Transverse colon (tissue), 4 donors: ENCODE measurements around the gene ITGB1. TPM values are rescaled to one million over a fixed set of nuclear protein-coding genes. Genes with fewer than 3 reads are reported as not detected.

Source experiments
- DNase-seq: peaks from one replicate; pipeline ENCODE4 v3.0.0-alpha.2; 2019
- H3K27ac ChIP-seq, 4 donors: fragments of 200-600 bp; sonication (generic); 2 replicates each; pipeline ENCODE4 v1.5.1; 2016 to 2018; ENCODE audit warnings: inconsistent platforms in 4 of 4
- H3K27me3 ChIP-seq: fragments of 200-600 bp; sonication (generic); 2 replicates; pipeline ENCODE4 v1.5.1; 2017; ENCODE audit warnings: inconsistent platforms
- H3K36me3 ChIP-seq, 4 donors: fragments of 200-600 bp; sonication (generic); 2 replicates each; pipeline ENCODE4 v1.5.1; 2017 to 2019; ENCODE audit warnings: inconsistent platforms in 4 of 4
- H3K4me1 ChIP-seq, 4 donors: fragments of 200-600 bp; sonication (generic); 2 replicates each; pipeline ENCODE4 v1.5.1; 2017 to 2020; ENCODE audit warnings: inconsistent platforms in 4 of 4
- H3K4me3 ChIP-seq, 4 donors: fragments of 200-600 bp; sonication (generic); 1 replicate in 1 of 4; 2 replicates in 3 of 4; pipeline versions ENCODE4 v1.5.1 to v1.6.1; 2017 to 2019; ENCODE audit warnings: inconsistent platforms in 4 of 4
- H3K9me3 ChIP-seq, 2 donors: fragments of 200-600 bp; sonication (generic); 2 replicates each; pipeline ENCODE4 v1.5.1; 2017 to 2019; ENCODE audit warnings: inconsistent platforms in 2 of 2
- POLR2AphosphoS5 ChIP-seq, 3 donors: sonication (generic); formaldehyde crosslinking; IDR thresholded peaks; one replicate each; pipeline ENCODE4 v1.6.1; 2016; ENCODE audit warnings: antibody characterized with exemption in 3 of 3
- WGBS, 2 donors: methylation state at CpG; one replicate each; pipeline ENCODE4 v1.1.5; 2018; ENCODE audit warnings: low coverage in 1 of 2; 5-methylcytosine and 5-hydroxymethylcytosine counted together
- in situ Hi-C, 4 donors: fragments of 200-750 bp; cut with MboI; loops; one replicate each; pipeline versions ENCODE4 v1.15.0 to v1.15.1; 2017; ENCODE audit warnings: low sequenced_read_pairs in 3 of 4, low pct_ligation_motif_present in 1 of 4, low pct_unique_long_range_greater_than_20kb in 1 of 4
- intact Hi-C: fragments of 100-400 bp; cut with DNase I; formaldehyde crosslinking; loops from one replicate; pipeline ENCODE4 v1.15.1; 2023; ENCODE audit warnings: low total_unique reads
- total RNA-seq, 4 donors: library from RNA; depleted of rRNA; stranded (reverse); fragments of >200 nt; gene quantifications; one replicate each; pipeline ENCODE4 v1.1.0, GENCODE V29; 2016

The ITGB1 gene
- total RNA-seq, 4 donors from 2014 or later: 135 to 362 (median 252) TPM

DNA sequence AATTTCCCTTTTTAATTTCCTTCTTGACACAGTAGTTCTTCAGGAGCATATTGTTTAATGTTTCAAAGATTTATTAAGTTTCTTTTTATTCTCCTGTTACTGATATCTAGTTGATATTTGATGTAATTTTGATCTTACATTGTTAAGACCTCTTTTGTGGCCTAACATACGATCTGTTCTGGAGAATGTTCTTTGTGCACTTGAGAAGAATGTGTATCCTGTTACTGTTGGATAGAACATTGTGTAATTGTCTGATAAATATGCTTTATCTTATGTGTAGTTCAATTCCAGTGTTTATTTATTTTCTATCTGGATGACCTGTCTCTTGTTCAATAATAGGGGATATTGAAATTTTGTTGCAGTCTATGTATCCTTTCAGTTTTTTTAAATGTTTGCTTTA lies 106.7 kb downstream of the ITGB1 start:
- Histone ChIP-seq H3K27me3 (no peaks in the 10 kb centered on the region), H3K27ac (no peak overlapping the region), H3K9me3 (no peaks in the 10 kb centered on the region), H3K4me1 (no peaks in the 10 kb centered on the region), H3K4me3 (no peak overlapping the region), H3K36me3 (no peaks in the 10 kb centered on the region)
- intact Hi-C loops: no loop called here
- 0% methylated on average over 1 of the region's 1 CpG for WGBS, 2 donors
- DNase-seq: no peak
- in situ Hi-C loops: no loop called here
- no peak for TF ChIP-seq POLR2AphosphoS5 (IDR thresholded peaks at IDR 0.05)
